GM18499 (cell line): ENCODE data around the gene HMMR.

Experiments
- ATAC-seq: cut with Tn5 transposase; IDR thresholded peaks from one replicate; pipeline ENCODE4 v1.9.1; 2021; ENCODE audit warnings: moderate number of reproducible peaks; ENCODE audit not compliant: insufficient read depth, unreplicated experiment

The HMMR gene

GRCh38 chr5:163456840-163457239, 3.6 kb upstream of the HMMR start:
- no peak for ATAC-seq

- no peak for ATAC-seq
Observed at GRCh38 chr5:163458778-163459385, 1.6 kb upstream of the HMMR start.

- no peak for ATAC-seq
Observed at GRCh38 chr5:163459462-163459818, 992 bp upstream of the HMMR start.

GRCh38 chr5:163459819-163460561, 442 bp upstream of the HMMR start, which contains the start of gene NUDCD2:
TSS of gene NUDCD2 (minus strand) at chr5:163460102. CDS start at chr5:163460050, 52 bp downstream.
- peak; percentile 71 for ATAC-seq

GRCh38 chr5:163463063-163463435, 2.6 kb downstream of the HMMR start:
- no peak for ATAC-seq

GRCh38 chr5:163467682-163468081, 7.2 kb downstream of the HMMR start:
- no peak for ATAC-seq

- ATAC-seq: peak; percentile 74
Observed at GRCh38 chr5:163473635-163474243, 13.3 kb downstream of the HMMR start.

GRCh38 chr5:163475411-163475810, 15.0 kb downstream of the HMMR start:
- no peak for ATAC-seq

GRCh38 chr5:163478126-163478981, 17.9 kb downstream of the HMMR start:
- ATAC-seq: no peak

GRCh38 chr5:163478982-163479271, 18.5 kb downstream of the HMMR start:
- no peak for ATAC-seq

- no peak for ATAC-seq
Observed at GRCh38 chr5:163489055-163489744, 28.8 kb downstream of the HMMR start.

- no peak for ATAC-seq
Observed at GRCh38 chr5:163489745-163490075, 29.3 kb downstream of the HMMR start.

GRCh38 chr5:163496286-163496685, 35.9 kb downstream of the HMMR start:
- no peak for ATAC-seq

- ATAC-seq: no peak
Observed at GRCh38 chr5:163497315-163497714, 36.9 kb downstream of the HMMR start.

GRCh38 chr5:163498886-163499285, 38.5 kb downstream of the HMMR start:
- ATAC-seq: no peak

GRCh38 chr5:163502521-163502920, 42.1 kb downstream of the HMMR start:
- no peak for ATAC-seq

- ATAC-seq: no peak
Observed at GRCh38 chr5:163503106-163504078, 43.0 kb downstream of the HMMR start.

GRCh38 chr5:163504079-163504931, 43.9 kb downstream of the HMMR start:
- ATAC-seq: no peak

GRCh38 chr5:163505049-163505367, 44.6 kb downstream of the HMMR start:
- no peak for ATAC-seq
